Measurements from ENCODE around the gene ZNRF3.

GRCh38 chr22:28846994-28847393 is 36.4 kb upstream of the ZNRF3 start:
- no peak for TF ChIP-seq CTCF (IDR thresholded peaks at IDR 0.05)
- TF ChIP-seq POLR2A (IDR thresholded peaks at IDR 0.05): no peak

Data from uterus (tissue), 2 donors.